ENCODE data around the gene DIAPH3. TPM values are rescaled to one million over a fixed set of nuclear protein-coding genes. Genes with fewer than 3 reads are reported as not detected.

Gene DIAPH3
- total and polyA plus RNA-seq, 4 experiments from 2014 or later: 0.03 TPM; not detected in 3

DNA sequence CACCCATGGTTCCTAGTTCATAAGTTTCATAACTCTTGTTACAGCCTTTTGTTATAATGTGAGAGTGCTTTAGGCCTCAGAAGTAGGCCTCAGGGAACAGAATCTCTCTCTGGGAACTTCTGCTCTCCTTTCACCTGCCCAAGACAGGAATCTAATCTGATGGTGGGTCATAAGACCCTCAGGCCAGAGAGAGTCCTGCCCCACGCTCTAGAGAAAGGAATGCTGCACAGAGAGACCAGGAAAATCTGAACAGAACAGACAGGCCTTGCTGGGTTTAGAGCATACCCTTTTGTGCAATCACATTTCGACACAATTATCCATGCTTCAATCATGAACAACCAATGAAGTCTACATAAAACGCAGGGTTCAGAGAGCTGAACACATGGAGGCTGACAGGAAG is 3.4 kb upstream of the DIAPH3 start:
- Mint-ChIP-seq H3K4me3 (no peak overlapping the region), H3K27ac (peak overlapping the region in 1 of 7 donors; percentile 7), H3K36me3 (peaks cover 0 to 6% of the 10 kb centered on the region in 2 donors), H3K9me3 (peaks cover 0 to 2% (median 0%) of the 10 kb centered on the region in 8 donors), H3K27me3 (peaks cover 2 to 4% of the 10 kb centered on the region in 2 donors), H3K4me1 (peaks cover 19 to 33% (median 26%) of the 10 kb centered on the region in 4 donors)
- no peaks in the 10 kb centered on the region for H3K27me3 ChIP-seq (ENCODE audit: insufficient read depth, low read length)
- H3K9me3 ChIP-seq (ENCODE audit: control insufficient read depth in 1 of 2, low read length in 2 of 2): no peaks in the 10 kb centered on the region
- H3K4me3 ChIP-seq (ENCODE audit: low read length in 2 of 2): no peak overlapping the region
- intact Hi-C loops (cut with micrococcal nuclease): no loop called here
- CTCF ChIA-PET (ENCODE audit: partially characterized antibody): no interaction called here
- DNase-seq: no peak
- H3K4me1 ChIP-seq (ENCODE audit: insufficient read depth, low read length): peaks cover 18% of the 10 kb centered on the region
- no peak overlapping the region for H3K27ac ChIP-seq (ENCODE audit: low read depth, low read length)
- no peaks in the 10 kb centered on the region for H3K36me3 ChIP-seq (ENCODE audit: insufficient read depth, low read length)
- POLR2A ChIA-PET (ENCODE audit: partially characterized antibody): no interaction called here

- Mint-ChIP-seq H3K4me3 (peak overlapping the region in 4 of 8 donors; percentile 16 to 91 (median 42)), H3K9me3 (peaks cover 0 to 2% (median 0%) of the 10 kb centered on the region in 8 donors), H3K27ac (peak overlapping the region in 4 of 7 donors; percentile 59 to 95 (median 78)), H3K4me1 (peaks cover 19 to 33% (median 26%) of the 10 kb centered on the region in 4 donors), H3K27me3 (peaks cover 0 to 2% of the 10 kb centered on the region in 2 donors), H3K36me3 (peaks cover 0 to 6% of the 10 kb centered on the region in 2 donors)
- H3K36me3 ChIP-seq (ENCODE audit: insufficient read depth, low read length): no peaks in the 10 kb centered on the region
- no peak overlapping the region for H3K4me3 ChIP-seq (ENCODE audit: low read length in 2 of 2)
- no peaks in the 10 kb centered on the region for H3K9me3 ChIP-seq (ENCODE audit: control insufficient read depth in 1 of 2, low read length in 2 of 2)
- no peaks in the 10 kb centered on the region for H3K27me3 ChIP-seq (ENCODE audit: insufficient read depth, low read length)
- ChIA-PET POLR2A (ENCODE audit: partially characterized antibody) (no interaction called here), CTCF (ENCODE audit: partially characterized antibody) (interaction anchor here (1.2 to 1.4 kb wide), 2 partner anchors 265 to 774 kb away, joined by 3 to 4 read pairs; no protein-coding TSS in a partner anchor)
- peaks cover 18% of the 10 kb centered on the region for H3K4me1 ChIP-seq (ENCODE audit: insufficient read depth, low read length)
- no peak overlapping the region for H3K27ac ChIP-seq (ENCODE audit: low read depth, low read length)
- no peak for DNase-seq
- intact Hi-C loops (cut with micrococcal nuclease): loop anchor here (2.0 kb wide), 1 partner anchor 231 kb away; the partner anchor contains the start of gene TDRD3
Observed at GRCh38 chr13:60165391-60166099, 1.8 kb upstream of the DIAPH3 start.

DNA sequence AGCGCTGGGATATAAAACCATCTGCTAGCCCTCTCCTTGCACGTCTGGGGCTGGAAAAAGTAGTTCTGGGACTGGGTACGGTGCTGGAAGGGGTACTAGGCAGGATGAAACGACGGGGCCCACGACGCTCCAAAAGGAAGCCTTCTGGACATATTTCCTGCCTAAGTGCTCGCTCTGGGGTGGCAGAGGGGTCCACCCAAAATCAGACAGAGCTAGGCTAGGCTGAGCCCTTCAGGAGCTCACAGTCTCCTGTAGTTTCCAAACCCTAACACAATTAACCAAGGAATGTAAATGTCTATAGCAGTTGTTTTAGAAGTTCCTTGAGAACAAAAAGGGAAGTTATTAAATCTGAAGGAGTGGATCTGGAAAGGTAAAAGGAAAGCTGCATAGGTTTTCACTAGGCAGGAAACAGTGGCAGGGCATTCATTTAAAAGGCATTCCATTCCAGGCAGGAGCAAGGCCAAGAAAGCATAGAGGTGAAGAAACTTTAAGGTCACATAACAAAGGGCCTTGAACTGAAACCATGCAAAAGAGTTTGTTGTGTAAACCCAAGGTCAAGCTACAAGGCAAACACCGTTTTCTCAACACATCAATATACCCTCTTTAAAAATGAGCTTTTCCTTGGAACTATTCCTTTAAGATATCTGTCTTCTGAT is 634 bp upstream of the DIAPH3 start:
- Mint-ChIP-seq H3K4me3 (peak overlapping the region; percentile 91 to 97 (median 95)), H3K27me3 (no peaks in the 10 kb centered on the region), H3K36me3 (peaks cover 0 to 6% of the 10 kb centered on the region in 2 donors), H3K4me1 (peaks cover 19 to 33% (median 26%) of the 10 kb centered on the region in 4 donors), H3K27ac (peak overlapping the region; percentile 86 to 97 (median 96)), H3K9me3 (peaks cover 0 to 2% (median 0%) of the 10 kb centered on the region in 8 donors)
- Histone ChIP-seq H3K4me1 (ENCODE audit: insufficient read depth, low read length) (peaks cover 18% of the 10 kb centered on the region), H3K27me3 (ENCODE audit: insufficient read depth, low read length) (no peaks in the 10 kb centered on the region), H3K4me3 (ENCODE audit: low read length in 2 of 2) (peak overlapping the region; percentile 75 to 95), H3K36me3 (ENCODE audit: insufficient read depth, low read length) (no peaks in the 10 kb centered on the region), H3K9me3 (ENCODE audit: control insufficient read depth in 1 of 2, low read length in 2 of 2) (no peaks in the 10 kb centered on the region), H3K27ac (ENCODE audit: low read depth, low read length) (peak overlapping the region; percentile 52)
- intact Hi-C loops (cut with micrococcal nuclease): loop anchor here (2.0 to 5.0 kb wide), 2 partner anchors 232 to 772 kb away; partner anchors contain the start of gene TDRD3
- ChIA-PET POLR2A (ENCODE audit: partially characterized antibody) (interaction anchor here (0.7 to 1.2 kb wide), 4 partner anchors 19 to 263 kb away, joined by 3 to 5 read pairs (median 4); partner anchors contain the start of gene TDRD3), CTCF (ENCODE audit: partially characterized antibody) (interaction anchor here (1.2 to 1.4 kb wide), 2 partner anchors 267 to 772 kb away, joined by 3 to 4 read pairs; no protein-coding TSS in a partner anchor)
- DNase-seq: no peak

DNA sequence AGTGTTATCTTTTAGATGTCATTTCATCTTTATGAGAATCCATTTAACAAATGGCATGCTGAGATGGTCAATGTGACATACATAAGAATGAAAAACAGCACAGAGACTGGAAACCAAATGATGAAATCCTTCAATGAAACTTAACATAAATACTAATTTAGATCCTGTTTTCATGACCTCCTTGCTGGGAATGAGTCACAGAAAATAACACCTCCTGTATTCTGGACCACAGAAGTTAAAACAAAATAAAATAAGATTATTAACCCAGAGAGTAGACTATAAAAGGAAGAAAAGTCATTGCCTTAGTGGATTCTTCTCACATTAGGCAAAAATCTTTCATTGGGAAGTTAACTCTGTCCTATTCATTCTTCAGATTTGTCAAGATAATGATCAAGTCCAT is 1.6 kb downstream of the DIAPH3 start:
- CTCF ChIA-PET (ENCODE audit: partially characterized antibody): no interaction called here
- Mint-ChIP-seq H3K4me3 (peak overlapping the region in 1 of 8 donors; percentile 39), H3K36me3 (peaks cover 0 to 6% of the 10 kb centered on the region in 2 donors), H3K27ac (no peak overlapping the region), H3K9me3 (peaks cover 0 to 6% (median 0%) of the 10 kb centered on the region in 8 donors), H3K27me3 (no peaks in the 10 kb centered on the region), H3K4me1 (peaks cover 19 to 33% (median 26%) of the 10 kb centered on the region in 4 donors)
- Histone ChIP-seq H3K9me3 (ENCODE audit: control insufficient read depth in 1 of 2, low read length in 2 of 2) (no peaks in the 10 kb centered on the region), H3K36me3 (ENCODE audit: insufficient read depth, low read length) (no peaks in the 10 kb centered on the region), H3K4me1 (ENCODE audit: insufficient read depth, low read length) (peaks cover 18% of the 10 kb centered on the region), H3K27me3 (ENCODE audit: insufficient read depth, low read length) (no peaks in the 10 kb centered on the region), H3K27ac (ENCODE audit: low read depth, low read length) (no peak overlapping the region), H3K4me3 (ENCODE audit: low read length in 2 of 2) (no peak overlapping the region)
- no peak for DNase-seq
- POLR2A ChIA-PET (ENCODE audit: partially characterized antibody): no interaction called here
- intact Hi-C loops (cut with micrococcal nuclease): loop anchor here (5.0 kb wide), 1 partner anchor 770 kb away; no protein-coding TSS in a partner anchor

DNA sequence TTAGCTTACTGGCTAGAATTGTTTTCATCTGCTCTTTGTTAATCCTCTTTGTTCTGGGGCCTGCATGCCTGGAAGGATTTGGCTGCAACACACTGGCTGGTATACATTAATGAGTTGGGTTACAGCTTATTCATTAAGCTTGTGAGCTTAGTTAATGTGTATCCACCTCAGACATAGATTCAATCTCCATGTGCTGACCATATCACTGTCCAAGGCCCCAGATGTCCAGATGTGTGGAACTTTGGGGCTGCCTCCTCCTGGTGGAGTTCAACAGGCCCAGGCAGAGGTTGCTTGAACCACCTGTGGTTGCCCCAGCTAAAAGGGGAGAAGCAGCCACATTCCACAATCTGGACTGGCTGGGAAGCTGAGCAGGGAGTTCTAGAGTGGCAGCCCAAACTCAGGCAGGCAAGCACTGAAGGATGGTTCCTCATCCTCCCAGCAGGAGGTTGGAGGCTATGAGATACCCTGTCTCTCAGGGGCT is 5.4 kb downstream of the DIAPH3 start:
- Histone ChIP-seq H3K27ac (ENCODE audit: low read depth, low read length) (no peak overlapping the region), H3K4me3 (ENCODE audit: low read length in 2 of 2) (no peak overlapping the region), H3K9me3 (ENCODE audit: control insufficient read depth in 1 of 2, low read length in 2 of 2) (no peaks in the 10 kb centered on the region), H3K36me3 (ENCODE audit: insufficient read depth, low read length) (no peaks in the 10 kb centered on the region), H3K4me1 (ENCODE audit: insufficient read depth, low read length) (peaks cover 5% of the 10 kb centered on the region), H3K27me3 (ENCODE audit: insufficient read depth, low read length) (no peaks in the 10 kb centered on the region)
- intact Hi-C loops (cut with micrococcal nuclease): no loop called here
- Mint-ChIP-seq H3K4me3 (no peak overlapping the region), H3K9me3 (peaks cover 0 to 6% (median 0%) of the 10 kb centered on the region in 8 donors), H3K4me1 (peaks cover 5 to 8% (median 7%) of the 10 kb centered on the region in 4 donors), H3K27me3 (no peaks in the 10 kb centered on the region), H3K27ac (no peak overlapping the region), H3K36me3 (no peaks in the 10 kb centered on the region)
- no peak for DNase-seq
- ChIA-PET POLR2A (ENCODE audit: partially characterized antibody) (no interaction called here), CTCF (ENCODE audit: partially characterized antibody) (interaction anchor here (1.0 kb wide), 1 partner anchor 766 kb away, joined by 3 read pairs; no protein-coding TSS in a partner anchor)

- POLR2A ChIA-PET (ENCODE audit: partially characterized antibody): no interaction called here
- H3K27ac ChIP-seq (ENCODE audit: low read depth, low read length): no peak overlapping the region
- Mint-ChIP-seq H3K36me3 (no peaks in the 10 kb centered on the region), H3K27me3 (no peaks in the 10 kb centered on the region), H3K9me3 (peaks cover 0 to 6% (median 0%) of the 10 kb centered on the region in 8 donors), H3K4me1 (peaks cover 0 to 7% (median 6%) of the 10 kb centered on the region in 4 donors), H3K4me3 (no peak overlapping the region), H3K27ac (no peak overlapping the region)
- intact Hi-C loops (cut with micrococcal nuclease): no loop called here
- H3K36me3 ChIP-seq (ENCODE audit: insufficient read depth, low read length): no peaks in the 10 kb centered on the region
- H3K27me3 ChIP-seq (ENCODE audit: insufficient read depth, low read length): no peaks in the 10 kb centered on the region
- H3K9me3 ChIP-seq (ENCODE audit: control insufficient read depth in 1 of 2, low read length in 2 of 2): no peaks in the 10 kb centered on the region
- no peak overlapping the region for H3K4me3 ChIP-seq (ENCODE audit: low read length in 2 of 2)
- CTCF ChIA-PET (ENCODE audit: partially characterized antibody): no interaction called here
- DNase-seq: no peak
- peaks cover 9% of the 10 kb centered on the region for H3K4me1 ChIP-seq (ENCODE audit: insufficient read depth, low read length)
Observed at GRCh38 chr13:60155978-60156377, 7.8 kb downstream of the DIAPH3 start.

- Mint-ChIP-seq H3K36me3 (no peaks in the 10 kb centered on the region), H3K4me3 (peak overlapping the region in 2 of 8 donors; percentile 4 to 8), H3K27ac (no peak overlapping the region), H3K9me3 (peaks cover 0 to 6% (median 0%) of the 10 kb centered on the region in 8 donors), H3K4me1 (peaks cover 4 to 11% (median 9%) of the 10 kb centered on the region in 4 donors), H3K27me3 (no peaks in the 10 kb centered on the region)
- ChIA-PET POLR2A (ENCODE audit: partially characterized antibody) (interaction anchor here (1.3 kb wide), 1 partner anchor 244 kb away, joined by 3 read pairs; the partner anchor contains the start of gene TDRD3), CTCF (ENCODE audit: partially characterized antibody) (no interaction called here)
- H3K27me3 ChIP-seq (ENCODE audit: insufficient read depth, low read length): no peaks in the 10 kb centered on the region
- peaks cover 9% of the 10 kb centered on the region for H3K4me1 ChIP-seq (ENCODE audit: insufficient read depth, low read length)
- H3K4me3 ChIP-seq (ENCODE audit: low read length in 2 of 2): no peak overlapping the region
- H3K9me3 ChIP-seq (ENCODE audit: control insufficient read depth in 1 of 2, low read length in 2 of 2): no peaks in the 10 kb centered on the region
- no peaks in the 10 kb centered on the region for H3K36me3 ChIP-seq (ENCODE audit: insufficient read depth, low read length)
- no peak for DNase-seq
- intact Hi-C loops (cut with micrococcal nuclease): no loop called here
- no peak overlapping the region for H3K27ac ChIP-seq (ENCODE audit: low read depth, low read length)
Observed at GRCh38 chr13:60152904-60153303, 10.8 kb downstream of the DIAPH3 start.

All from CD4-positive, alpha-beta memory T cell (primary cell).